ENCODE results near the gene NDUFB2.

The NDUFB2 gene

DNA sequence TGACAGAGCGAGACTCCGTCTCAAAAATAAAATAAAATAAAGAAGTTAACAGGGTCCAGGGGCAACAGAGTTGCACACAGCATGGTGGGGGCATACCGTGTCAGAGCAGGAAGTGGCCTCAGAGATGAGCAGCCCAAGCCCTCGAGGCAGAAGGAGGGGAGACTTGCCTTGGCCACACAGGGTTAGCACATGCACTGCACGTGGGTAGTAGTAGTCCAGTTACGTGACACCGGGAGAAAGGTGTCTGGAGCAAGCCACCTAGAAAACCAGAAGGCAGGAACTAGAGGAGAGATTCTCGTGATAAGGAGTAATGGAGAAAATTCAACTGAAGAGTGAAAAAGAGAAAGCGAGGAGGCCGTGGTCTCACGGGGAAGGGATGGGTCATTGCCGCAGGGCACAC lies 46.1 kb upstream of the NDUFB2 start:
- POLR2A ChIA-PET, result interaction anchor here (0.5 kb wide), 1 partner anchor 254 kb away, joined by 6 read pairs; no protein-coding TSS in a partner anchor
- Histone ChIP-seq H3K4me1 (ENCODE audit: control insufficient read depth, insufficient read depth, low read length) (no peaks in the 10 kb centered on the region), H3K4me3 (ENCODE audit: low read depth, low read length) (no peak overlapping the region), H3K27ac (ENCODE audit: extremely low read depth, low read depth, low read length) (no peak overlapping the region), H3K36me3 (ENCODE audit: control insufficient read depth in 2 of 2, insufficient read depth in 1 of 2, low read length in 2 of 2) (no peaks in the 10 kb centered on the region), H3K9me3 (ENCODE audit: control insufficient read depth, insufficient read depth, low read depth, low read length) (no peaks in the 10 kb centered on the region)
- TF ChIP-seq, protein P1, sequence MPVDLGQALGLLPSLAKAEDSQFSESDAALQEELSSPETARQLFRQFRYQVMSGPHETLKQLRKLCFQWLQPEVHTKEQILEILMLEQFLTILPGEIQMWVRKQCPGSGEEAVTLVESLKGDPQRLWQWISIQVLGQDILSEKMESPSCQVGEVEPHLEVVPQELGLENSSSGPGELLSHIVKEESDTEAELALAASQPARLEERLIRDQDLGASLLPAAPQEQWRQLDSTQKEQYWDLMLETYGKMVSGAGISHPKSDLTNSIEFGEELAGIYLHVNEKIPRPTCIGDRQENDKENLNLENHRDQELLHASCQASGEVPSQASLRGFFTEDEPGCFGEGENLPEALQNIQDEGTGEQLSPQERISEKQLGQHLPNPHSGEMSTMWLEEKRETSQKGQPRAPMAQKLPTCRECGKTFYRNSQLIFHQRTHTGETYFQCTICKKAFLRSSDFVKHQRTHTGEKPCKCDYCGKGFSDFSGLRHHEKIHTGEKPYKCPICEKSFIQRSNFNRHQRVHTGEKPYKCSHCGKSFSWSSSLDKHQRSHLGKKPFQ (tag by site-specific recombination; IDR thresholded peaks at IDR 0.05), result no peak
- TF ChIP-seq TCF7L2 (IDR thresholded peaks at IDR 0.05; ENCODE audit: borderline replicate concordance, low read depth, low read length) (no peak), MYNN (tag by site-specific recombination; IDR thresholded peaks at IDR 0.05; ENCODE audit: borderline replicate concordance) (no peak), AEBP2 (tag by site-specific recombination; IDR thresholded peaks at IDR 0.05; ENCODE audit: borderline replicate concordance) (no peak), MZF1 (tag by site-specific recombination; IDR thresholded peaks at IDR 0.05; ENCODE audit: borderline replicate concordance) (no peak), ATF2 (tag by site-specific recombination; IDR thresholded peaks at IDR 0.05; ENCODE audit: low read depth) (no peak), ZNF132 (tag by site-specific recombination; IDR thresholded peaks at IDR 0.05; ENCODE audit: borderline replicate concordance) (no peak), REPIN1 (tag by site-specific recombination; IDR thresholded peaks at IDR 0.05; ENCODE audit: low read depth) (no peak), ZNF133 (tag by site-specific recombination; IDR thresholded peaks at IDR 0.05) (no peak), KLF9 (tag by site-specific recombination; IDR thresholded peaks at IDR 0.05; ENCODE audit: low read depth) (no peak), ZNF366 (tag by site-specific recombination; conservative IDR thresholded peaks at IDR 0.05) (no peak)
- TF ChIP-seq, protein P2, sequence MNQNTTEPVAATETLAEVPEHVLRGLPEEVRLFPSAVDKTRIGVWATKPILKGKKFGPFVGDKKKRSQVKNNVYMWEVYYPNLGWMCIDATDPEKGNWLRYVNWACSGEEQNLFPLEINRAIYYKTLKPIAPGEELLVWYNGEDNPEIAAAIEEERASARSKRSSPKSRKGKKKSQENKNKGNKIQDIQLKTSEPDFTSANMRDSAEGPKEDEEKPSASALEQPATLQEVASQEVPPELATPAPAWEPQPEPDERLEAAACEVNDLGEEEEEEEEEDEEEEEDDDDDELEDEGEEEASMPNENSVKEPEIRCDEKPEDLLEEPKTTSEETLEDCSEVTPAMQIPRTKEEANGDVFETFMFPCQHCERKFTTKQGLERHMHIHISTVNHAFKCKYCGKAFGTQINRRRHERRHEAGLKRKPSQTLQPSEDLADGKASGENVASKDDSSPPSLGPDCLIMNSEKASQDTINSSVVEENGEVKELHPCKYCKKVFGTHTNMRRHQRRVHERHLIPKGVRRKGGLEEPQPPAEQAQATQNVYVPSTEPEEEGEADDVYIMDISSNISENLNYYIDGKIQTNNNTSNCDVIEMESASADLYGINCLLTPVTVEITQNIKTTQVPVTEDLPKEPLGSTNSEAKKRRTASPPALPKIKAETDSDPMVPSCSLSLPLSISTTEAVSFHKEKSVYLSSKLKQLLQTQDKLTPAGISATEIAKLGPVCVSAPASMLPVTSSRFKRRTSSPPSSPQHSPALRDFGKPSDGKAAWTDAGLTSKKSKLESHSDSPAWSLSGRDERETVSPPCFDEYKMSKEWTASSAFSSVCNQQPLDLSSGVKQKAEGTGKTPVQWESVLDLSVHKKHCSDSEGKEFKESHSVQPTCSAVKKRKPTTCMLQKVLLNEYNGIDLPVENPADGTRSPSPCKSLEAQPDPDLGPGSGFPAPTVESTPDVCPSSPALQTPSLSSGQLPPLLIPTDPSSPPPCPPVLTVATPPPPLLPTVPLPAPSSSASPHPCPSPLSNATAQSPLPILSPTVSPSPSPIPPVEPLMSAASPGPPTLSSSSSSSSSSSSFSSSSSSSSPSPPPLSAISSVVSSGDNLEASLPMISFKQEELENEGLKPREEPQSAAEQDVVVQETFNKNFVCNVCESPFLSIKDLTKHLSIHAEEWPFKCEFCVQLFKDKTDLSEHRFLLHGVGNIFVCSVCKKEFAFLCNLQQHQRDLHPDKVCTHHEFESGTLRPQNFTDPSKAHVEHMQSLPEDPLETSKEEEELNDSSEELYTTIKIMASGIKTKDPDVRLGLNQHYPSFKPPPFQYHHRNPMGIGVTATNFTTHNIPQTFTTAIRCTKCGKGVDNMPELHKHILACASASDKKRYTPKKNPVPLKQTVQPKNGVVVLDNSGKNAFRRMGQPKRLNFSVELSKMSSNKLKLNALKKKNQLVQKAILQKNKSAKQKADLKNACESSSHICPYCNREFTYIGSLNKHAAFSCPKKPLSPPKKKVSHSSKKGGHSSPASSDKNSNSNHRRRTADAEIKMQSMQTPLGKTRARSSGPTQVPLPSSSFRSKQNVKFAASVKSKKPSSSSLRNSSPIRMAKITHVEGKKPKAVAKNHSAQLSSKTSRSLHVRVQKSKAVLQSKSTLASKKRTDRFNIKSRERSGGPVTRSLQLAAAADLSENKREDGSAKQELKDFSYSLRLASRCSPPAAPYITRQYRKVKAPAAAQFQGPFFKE (tag by site-specific recombination; IDR thresholded peaks at IDR 0.05; ENCODE audit: borderline replicate concordance), result no peak
- CTCF ChIA-PET, result interaction anchor here (4.3 kb wide), 1 partner anchor 133 kb away, joined by 25 read pairs; no protein-coding TSS in a partner anchor

DNA sequence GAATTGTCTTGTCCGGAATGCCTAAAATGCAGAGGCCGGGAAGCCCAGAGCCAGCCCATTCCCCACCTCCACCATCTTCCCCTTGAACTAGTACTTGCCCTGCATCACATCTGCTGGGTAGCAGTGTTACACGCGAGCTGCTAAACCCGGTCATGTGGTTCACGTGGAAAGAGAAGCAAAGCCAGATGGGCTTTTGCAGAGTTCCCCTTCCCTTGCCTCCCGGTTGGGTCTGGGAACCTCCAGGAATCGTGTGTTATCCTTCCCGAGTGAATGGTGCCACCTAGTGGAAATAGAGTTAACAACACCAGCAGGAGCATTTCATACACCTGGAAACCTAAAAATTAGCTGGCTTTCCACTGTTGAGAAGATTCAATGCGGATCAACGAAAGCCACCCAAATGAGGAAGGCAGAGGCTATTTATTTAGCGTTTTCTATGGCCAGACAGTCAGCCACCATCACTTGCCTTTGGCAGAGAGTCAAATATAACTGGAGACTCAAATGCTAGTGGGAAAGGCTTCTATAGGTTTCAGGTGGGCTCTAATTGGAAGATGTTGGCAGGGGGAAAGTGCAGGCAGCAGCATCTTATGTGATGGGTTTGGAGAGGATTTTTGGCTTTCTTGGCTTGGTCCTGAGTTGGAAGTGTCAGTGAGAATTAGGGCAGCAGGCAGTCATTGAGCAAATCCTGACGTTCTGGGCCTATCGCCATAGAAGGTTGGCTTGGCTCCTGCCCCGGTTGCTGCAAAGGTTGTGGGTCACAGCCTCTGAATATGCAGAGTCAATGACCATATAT lies 43.0 kb upstream of the NDUFB2 start:
- Histone ChIP-seq H3K36me3 (ENCODE audit: control insufficient read depth in 2 of 2, insufficient read depth in 1 of 2, low read length in 2 of 2) (no peaks in the 10 kb centered on the region), H3K9me3 (ENCODE audit: control insufficient read depth, insufficient read depth, low read depth, low read length) (no peaks in the 10 kb centered on the region), H3K4me1 (ENCODE audit: control insufficient read depth, insufficient read depth, low read length) (no peaks in the 10 kb centered on the region), H3K4me3 (ENCODE audit: low read depth, low read length) (no peak overlapping the region), H3K27ac (ENCODE audit: extremely low read depth, low read depth, low read length) (no peak overlapping the region)
- POLR2A ChIA-PET, result no interaction called here
- CTCF ChIA-PET, result interaction anchor here (0.6 to 3.1 kb wide), 29 partner anchors 8 to 871 kb away, joined by 3 to 80 read pairs (median 5); no protein-coding TSS in a partner anchor
- TF ChIP-seq ZBTB1 (tag by site-specific recombination; IDR thresholded peaks at IDR 0.05), result no peak
- TF ChIP-seq, protein P1 (tag by site-specific recombination; IDR thresholded peaks at IDR 0.05), result no peak
- peak; percentile 62; the same call in 1 of the 2 replicates for TF ChIP-seq TRIM28 (IDR thresholded peaks at IDR 0.05; ENCODE audit: borderline replicate concordance, low read length)
- TF ChIP-seq ZIC2 (tag by site-specific recombination; IDR thresholded peaks at IDR 0.05), result no peak
- no peak for TF ChIP-seq ZNF544 (tag by site-specific recombination; IDR thresholded peaks at IDR 0.05)
- no peak for TF ChIP-seq ZNF37A (tag by site-specific recombination; IDR thresholded peaks at IDR 0.05)
- TF ChIP-seq ZSCAN16 (tag by site-specific recombination; IDR thresholded peaks at IDR 0.05), result no peak
